ENCODE measurements around the gene DSCAM. TPM values are rescaled to one million over a fixed set of nuclear protein-coding genes. Genes with fewer than 3 reads are reported as not detected.

DSCAM gene
- total and polyA plus RNA-seq, 2 donors (not counting 3 experiments of a cell fraction or from before 2014, with no cell fraction given), result not detected

GRCh38 chr21:40678681-40679284 lies 168.2 kb downstream of the DSCAM start:
- dilution Hi-C loops (cut with MboI; ENCODE audit: extremely low pct_ligation_motif_present, low sequenced_read_pairs), result no loop called here
- POLR2A ChIA-PET, result no interaction called here

More at GRCh38 chr21:40678681-40679284, 168.2 kb downstream of the DSCAM start:
- intact Hi-C loops (cut with micrococcal nuclease), result no loop called here
- no peak overlapping the region for H3K4me2 ChIP-seq (ENCODE audit: insufficient read depth, low read length)
- H4K20me1 ChIP-seq (replicated peaks; ENCODE audit: control insufficient read depth, extremely low read depth, insufficient read depth, low read length), result no peaks in the 10 kb centered on the region
- FAIRE-seq (no peak), DNase-seq (ENCODE audit: low read depth, low spot score) (no peak)
- TF ChIP-seq POLR2AphosphoS5 (IDR thresholded peaks at IDR 0.05; ENCODE audit: insufficient read depth, low read depth, low read length), result no peak
- no peak for TF ChIP-seq EZH2 (IDR thresholded peaks at IDR 0.05; ENCODE audit: borderline replicate concordance, low read depth, low read length, severe bottlenecking)
- no peak for TF ChIP-seq MAX (IDR thresholded peaks at IDR 0.05; ENCODE audit: insufficient read depth, insufficient read length)
- TF ChIP-seq JUN (IDR thresholded peaks at IDR 0.05; ENCODE audit: borderline replicate concordance, insufficient read depth, insufficient read length, low read depth), result no peak
- TF ChIP-seq FOS (IDR thresholded peaks at IDR 0.05; ENCODE audit: borderline replicate concordance, insufficient read depth, low read length), result no peak
- TF ChIP-seq CTCF (IDR thresholded peaks at IDR 0.05; ENCODE audit: extremely low read depth in 1 of 2, insufficient read depth in 1 of 2, low read depth in 1 of 2, low read length in 2 of 2), result no peak
- no peak for TF ChIP-seq MYC (IDR thresholded peaks at IDR 0.05; ENCODE audit: low read depth, low read length)
- no peak for TF ChIP-seq POLR2A (IDR thresholded peaks at IDR 0.05; ENCODE audit: low read depth, low read length)
- no peak for TF ChIP-seq GATA2 (IDR thresholded peaks at IDR 0.05; ENCODE audit: insufficient read depth, insufficient read length, low read depth, low read length)
- H3K4me1 ChIP-seq (ENCODE audit: control insufficient read depth, extremely low read depth, insufficient read depth, low read length), result no peaks in the 10 kb centered on the region
- H3K4me3 ChIP-seq (replicated peaks in 1 of 3; ENCODE audit: insufficient read depth in 1 of 3, low read depth in 1 of 3, low read length in 3 of 3), result no peak overlapping the region
- no peaks in the 10 kb centered on the region for H3K79me2 ChIP-seq (ENCODE audit: control insufficient read depth, insufficient read depth, low read length)
- no peaks in the 10 kb centered on the region for H3K9me1 ChIP-seq (replicated peaks; ENCODE audit: control insufficient read depth, extremely low read depth, insufficient read depth, low read length)
- H2AFZ ChIP-seq (ENCODE audit: low read depth, low read length), result no peak overlapping the region
- CTCF ChIA-PET, result no interaction called here
- no peaks in the 10 kb centered on the region for H3K27me3 ChIP-seq (ENCODE audit: control insufficient read depth in 2 of 2, insufficient read depth in 2 of 2, low read length in 2 of 2)
- H3K36me3 ChIP-seq (ENCODE audit: control insufficient read depth in 2 of 2, extremely low read depth in 1 of 2, insufficient read depth in 2 of 2, low read length in 2 of 2), result no peaks in the 10 kb centered on the region
- no peak overlapping the region for H3K27ac ChIP-seq (ENCODE audit: insufficient read depth, low read depth, low read length)
- H3K9ac ChIP-seq (replicated peaks; ENCODE audit: extremely low read depth, insufficient read depth, low read length), result no peak overlapping the region
- H3K9me3 ChIP-seq (replicated peaks; ENCODE audit: control insufficient read depth, insufficient read depth, low read length), result peaks cover 9% of the 10 kb centered on the region
- no TSS peak for BruUV-seq (replicated peaks)
